Inferior parietal cortex (tissue), 1 donor: Measurements from ENCODE around the gene FTO.
"Not testable (repeated sequence)": the region's sequence is repeated elsewhere in the genome, so short reads cannot be mapped to it uniquely, and the experiment has no call there.

ENCODE experiments used
- DNase-seq: peaks from one replicate; pipeline ENCODE4 v3.0.0-alpha.2; 2016; ENCODE audit errors: extremely low spot score

The FTO gene

GRCh38 chr16:53822936-53823529 is 119.1 kb downstream of the FTO start:
- no peak for DNase-seq

- no peak for DNase-seq
Observed at GRCh38 chr16:53826658-53827057, 122.7 kb downstream of the FTO start.

GRCh38 chr16:53827741-53828140 is 123.8 kb downstream of the FTO start:
- no peak for DNase-seq

GRCh38 chr16:53829186-53829747 is 125.3 kb downstream of the FTO start:
- no peak for DNase-seq

- DNase-seq = no peak
Observed at GRCh38 chr16:53832896-53833544, 129.1 kb downstream of the FTO start.

- no peak for DNase-seq
Observed at GRCh38 chr16:53836142-53836541, 132.2 kb downstream of the FTO start.

- DNase-seq = no peak
Observed at GRCh38 chr16:53836680-53837079, 132.7 kb downstream of the FTO start.

GRCh38 chr16:53837426-53837825 is 133.5 kb downstream of the FTO start:
- no peak for DNase-seq

- DNase-seq = no peak
Observed at GRCh38 chr16:53839150-53839549, 135.2 kb downstream of the FTO start.

GRCh38 chr16:53840456-53840855 is 136.5 kb downstream of the FTO start:
- DNase-seq = no peak

- peak; percentile 63 for DNase-seq
Observed at GRCh38 chr16:53841884-53842283, 137.9 kb downstream of the FTO start.

- DNase-seq = no peak
Observed at GRCh38 chr16:53843084-53843483, 139.1 kb downstream of the FTO start.

- DNase-seq = no peak
Observed at GRCh38 chr16:53844804-53845203, 140.8 kb downstream of the FTO start.

GRCh38 chr16:53846549-53846948 is 142.6 kb downstream of the FTO start:
- DNase-seq = not testable (repeated sequence)

- no peak for DNase-seq
Observed at GRCh38 chr16:53846971-53847370, 143.0 kb downstream of the FTO start.

GRCh38 chr16:53848277-53848942 is 144.5 kb downstream of the FTO start:
- DNase-seq = no peak

GRCh38 chr16:53848950-53849349 is 145.0 kb downstream of the FTO start:
- DNase-seq = no peak

GRCh38 chr16:53849585-53849984 is 145.6 kb downstream of the FTO start:
- DNase-seq = no peak

- no peak for DNase-seq
Observed at GRCh38 chr16:53849994-53850393, 146.0 kb downstream of the FTO start.

GRCh38 chr16:53852678-53853077 is 148.7 kb downstream of the FTO start:
- DNase-seq = no peak

- no peak for DNase-seq
Observed at GRCh38 chr16:53855056-53855455, 151.1 kb downstream of the FTO start.

- DNase-seq = no peak
Observed at GRCh38 chr16:53855511-53855910, 151.6 kb downstream of the FTO start.

GRCh38 chr16:53859995-53860540 is 156.1 kb downstream of the FTO start:
- no peak for DNase-seq
